Thyroid gland (tissue), 4 donors: Measurements from ENCODE around the gene ARHGAP30. TPM values are rescaled to one million over a fixed set of nuclear protein-coding genes. Genes with fewer than 3 reads are reported as not detected.

ENCODE experiments used
- DNase-seq, 2 donors: peaks; one replicate each; pipeline ENCODE4 v3.0.0-alpha.2; 2019
- H3K27ac ChIP-seq, 3 donors: fragments of 200-600 bp; sonication (generic); 1 replicate in 2 of 3; 2 replicates in 1 of 3; pipeline ENCODE4 v1.5.1; 2016 to 2019; ENCODE audit warnings: mild to moderate bottlenecking in 1 of 3, moderate library complexity in 1 of 3
- H3K27me3 ChIP-seq: fragments of 200-600 bp; sonication (generic); one replicate; pipeline ENCODE4 v1.5.1; 2019
- H3K36me3 ChIP-seq, 2 donors: fragments of 200-600 bp; sonication (generic); one replicate each; pipeline ENCODE4 v1.5.1; 2016 to 2019
- H3K4me1 ChIP-seq, 2 donors: fragments of 200-600 bp; sonication (generic); one replicate each; pipeline ENCODE4 v1.5.1; 2017 to 2019
- H3K4me3 ChIP-seq, 3 donors: fragments of 200-600 bp; sonication (generic); replicated peaks in 1 of 3; 1 replicate in 2 of 3; 2 replicates in 1 of 3; pipeline ENCODE4 v1.5.1; 2016; ENCODE audit warnings: mild to moderate bottlenecking in 1 of 3
- H3K9me3 ChIP-seq: fragments of 200-600 bp; sonication (generic); one replicate; pipeline ENCODE4 v1.5.1; 2017
- CTCF ChIP-seq, 6 experiments: fragments of 200-600 bp in 3 of 6; fragments of 450-650 bp in 3 of 6; sonication (generic) in 3 of 6; IDR thresholded peaks; one replicate each; pipeline ENCODE4 v1.5.1; 2016 to 2019; ENCODE audit warnings: antibody characterized with exemption in 6 of 6, mild to moderate bottlenecking in 2 of 6, inconsistent platforms in 1 of 6, moderate library complexity in 1 of 6
- POLR2A ChIP-seq, 2 donors: fragments of 450-650 bp; IDR thresholded peaks; one replicate each; pipeline ENCODE4 v1.6.1; 2017; ENCODE audit warnings: antibody characterized with exemption in 2 of 2, mild to moderate bottlenecking in 2 of 2, moderate library complexity in 1 of 2
- WGBS, 2 donors: methylation state at CpG; one replicate each; pipeline ENCODE4 v1.1.5; 2017; 5-methylcytosine and 5-hydroxymethylcytosine counted together
- intact Hi-C: fragments of 100-400 bp; cut with DNase I; formaldehyde crosslinking; loops from one replicate; pipeline ENCODE4 v1.15.1; 2023
- total RNA-seq, 4 donors: library from RNA; depleted of rRNA; stranded (reverse); fragments of >200 nt; gene quantifications; one replicate each; pipeline ENCODE4 v1.2.3, GENCODE V29; 2016

Gene ARHGAP30
- total RNA-seq, 4 donors from 2014 or later = 1.4 to 3.5 (median 2.9) TPM

- Histone ChIP-seq H3K27ac (no peak overlapping the region), H3K36me3 (no peaks in the 10 kb centered on the region), H3K4me3 (no peak overlapping the region), H3K4me1 (peaks cover 15 to 19% of the 10 kb centered on the region in 2 donors), H3K9me3 (no peaks in the 10 kb centered on the region), H3K27me3 (no peaks in the 10 kb centered on the region)
- TF ChIP-seq POLR2A (IDR thresholded peaks at IDR 0.05) (no peak), CTCF (IDR thresholded peaks at IDR 0.05) (no peak)
- intact Hi-C loops = no loop called here
- 90 to 91% methylated on average over 1 of the region's 1 CpG for WGBS, 2 donors
- DNase-seq = no peak
Observed at GRCh38 chr1:161113915-161114314, 44.2 kb upstream of the ARHGAP30 start.

DNA sequence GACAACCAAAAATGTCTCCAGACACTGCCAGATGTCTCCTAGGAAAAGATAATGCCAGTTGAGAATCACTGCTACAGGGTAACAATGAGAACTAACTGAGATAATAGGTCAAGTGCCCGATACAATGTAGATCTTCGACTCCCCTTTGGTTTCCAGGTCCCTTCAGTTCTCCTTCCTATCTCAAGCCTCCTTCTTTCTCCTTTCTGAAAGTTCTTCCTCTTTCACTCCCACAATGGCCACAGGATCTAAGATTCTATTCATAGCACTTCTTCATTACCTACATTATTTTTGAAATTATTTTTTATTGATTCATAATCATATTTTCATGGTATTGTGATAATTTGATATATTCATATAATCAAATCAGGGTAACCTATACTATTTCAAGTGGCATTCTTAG lies 41.8 kb upstream of the ARHGAP30 start:
- Histone ChIP-seq H3K36me3 (no peaks in the 10 kb centered on the region), H3K4me3 (no peak overlapping the region), H3K4me1 (peaks cover 2 to 8% of the 10 kb centered on the region in 2 donors), H3K9me3 (no peaks in the 10 kb centered on the region), H3K27me3 (no peaks in the 10 kb centered on the region), H3K27ac (no peak overlapping the region)
- 79 to 91% methylated on average over 2 of the region's 2 CpGs for WGBS, 2 donors
- intact Hi-C loops = no loop called here
- TF ChIP-seq POLR2A (IDR thresholded peaks at IDR 0.05) (no peak), CTCF (IDR thresholded peaks at IDR 0.05) (no peak)
- DNase-seq = no peak

DNA sequence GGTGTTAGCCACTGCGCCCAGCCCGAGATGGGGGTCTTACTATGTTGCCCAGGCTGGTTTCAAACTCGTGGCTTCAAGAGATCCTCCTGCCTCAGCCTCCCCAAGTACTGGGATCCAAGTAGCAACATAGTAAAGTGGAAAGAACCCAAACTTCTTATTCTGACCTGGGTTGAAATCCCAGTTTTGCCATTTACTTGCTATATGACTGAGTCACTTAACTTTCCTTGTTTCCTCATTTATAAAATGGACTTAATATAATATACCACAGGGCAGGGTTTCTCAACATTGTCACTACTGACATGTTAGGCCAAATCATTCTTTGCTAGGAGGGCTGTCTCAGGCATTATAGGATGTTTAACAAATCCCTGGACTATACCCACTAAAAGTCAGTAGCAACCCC lies 41.4 kb upstream of the ARHGAP30 start:
- 93 to 96% methylated on average over 3 of the region's 3 CpGs for WGBS, 2 donors
- Histone ChIP-seq H3K4me3 (no peak overlapping the region), H3K36me3 (no peaks in the 10 kb centered on the region), H3K9me3 (no peaks in the 10 kb centered on the region), H3K4me1 (peaks cover 0 to 3% of the 10 kb centered on the region in 2 donors), H3K27ac (no peak overlapping the region), H3K27me3 (no peaks in the 10 kb centered on the region)
- DNase-seq = no peak
- intact Hi-C loops = no loop called here
- TF ChIP-seq CTCF (IDR thresholded peaks at IDR 0.05) (no peak), POLR2A (IDR thresholded peaks at IDR 0.05) (no peak)

DNA sequence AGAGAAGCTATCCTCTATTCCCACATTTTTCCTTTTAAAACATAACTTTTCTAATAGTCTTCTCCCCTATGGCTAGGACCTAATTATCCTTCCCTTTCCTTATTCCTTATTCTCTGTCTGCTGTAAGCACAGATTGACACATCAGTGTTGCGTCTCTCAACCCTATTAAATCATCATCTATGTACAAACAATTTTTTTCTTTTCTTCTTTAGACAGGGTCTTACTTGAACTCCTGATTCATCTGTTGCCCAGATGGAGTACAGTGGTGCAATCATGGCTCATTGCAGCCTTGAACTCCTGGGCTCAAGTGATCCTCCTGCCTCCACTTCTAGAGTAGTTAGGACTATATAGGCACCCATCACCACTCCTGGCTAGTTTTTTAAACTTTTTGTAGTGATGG lies 36.7 kb upstream of the ARHGAP30 start:
- Histone ChIP-seq H3K4me3 (no peak overlapping the region), H3K27me3 (no peaks in the 10 kb centered on the region), H3K9me3 (no peaks in the 10 kb centered on the region), H3K36me3 (peaks cover 3 to 6% of the 10 kb centered on the region in 2 donors), H3K4me1 (no peaks in the 10 kb centered on the region), H3K27ac (no peak overlapping the region)
- TF ChIP-seq CTCF (IDR thresholded peaks at IDR 0.05) (no peak), POLR2A (IDR thresholded peaks at IDR 0.05) (no peak)
- intact Hi-C loops = no loop called here
- 97 to 98% methylated on average over 1 of the region's 1 CpG for WGBS, 2 donors
- DNase-seq = no peak

- intact Hi-C loops = no loop called here
- Histone ChIP-seq H3K4me1 (peaks cover 7 to 8% of the 10 kb centered on the region in 2 donors), H3K9me3 (no peaks in the 10 kb centered on the region), H3K27me3 (no peaks in the 10 kb centered on the region), H3K36me3 (peaks cover 3 to 6% of the 10 kb centered on the region in 2 donors), H3K4me3 (no peak overlapping the region), H3K27ac (no peak overlapping the region)
- no peak for TF ChIP-seq POLR2A (IDR thresholded peaks at IDR 0.05)
- no peak for TF ChIP-seq CTCF (IDR thresholded peaks at IDR 0.05)
- DNase-seq = no peak
- WGBS, 2 donors = 68 to 78% methylated on average over 2 of the region's 2 CpGs
Observed at GRCh38 chr1:161100556-161100955, 30.9 kb upstream of the ARHGAP30 start.
